IPS-18c (cell line): Measurements from ENCODE around the gene PLCXD1.
"Not testable (repeated sequence)": the region's sequence is repeated elsewhere in the genome, so short reads cannot be mapped to it uniquely, and the experiment has no call there.

Source experiments
- H3K4me3 ChIP-seq: 2 replicates; pipeline ENCODE4 v1.7.0; 2013; ENCODE audit warnings: low read depth, mild to moderate bottlenecking, low read length, moderate library complexity; ENCODE audit not compliant: insufficient read depth
- H3K9me3 ChIP-seq: one replicate; pipeline ENCODE4 v1.6.1; 2013; ENCODE audit warnings: mild to moderate bottlenecking, low read length, moderate library complexity; ENCODE audit not compliant: control insufficient read depth, insufficient read depth

PLCXD1 gene

DNA sequence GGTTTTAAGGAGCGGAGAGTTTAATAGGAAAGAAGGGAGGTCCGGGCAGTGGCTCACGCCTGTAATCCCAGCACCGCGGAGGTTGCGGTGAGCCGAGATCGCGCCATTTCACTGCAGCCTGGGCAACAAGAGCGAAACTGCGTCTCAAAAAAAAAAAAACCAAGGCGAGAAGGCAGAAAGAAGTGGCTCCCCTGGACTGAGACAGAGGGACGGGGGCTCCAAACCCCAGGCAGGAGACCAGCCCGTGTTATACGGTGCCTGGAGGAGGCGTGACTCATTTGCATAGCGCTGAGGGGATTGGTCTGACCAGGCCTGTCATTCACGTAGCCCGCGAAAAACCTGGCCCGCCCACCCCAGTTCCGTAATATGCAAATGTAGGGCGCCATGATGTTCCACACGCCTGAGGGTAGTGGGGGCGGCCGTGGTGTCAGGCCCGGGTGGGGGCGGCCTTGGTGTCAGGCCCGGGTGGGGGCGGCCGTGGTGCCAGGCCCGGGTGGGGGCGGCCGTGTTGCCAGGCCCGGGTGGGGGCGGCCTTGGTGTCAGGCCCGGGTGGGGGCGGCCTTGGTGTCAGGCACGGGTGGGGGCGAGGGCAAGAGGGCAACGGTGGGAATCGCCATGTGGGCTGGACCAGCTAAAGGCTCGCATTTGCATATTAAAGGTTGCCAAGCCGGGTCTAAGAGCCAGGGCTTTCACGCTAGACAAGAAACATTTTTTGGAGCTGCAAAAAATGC, 2.1 kb downstream of the PLCXD1 start:
- Histone ChIP-seq H3K4me3 (peak overlapping the region; percentile 40; the same call in 1 of the 2 replicates), H3K9me3 (no peaks in the 10 kb centered on the region)

DNA sequence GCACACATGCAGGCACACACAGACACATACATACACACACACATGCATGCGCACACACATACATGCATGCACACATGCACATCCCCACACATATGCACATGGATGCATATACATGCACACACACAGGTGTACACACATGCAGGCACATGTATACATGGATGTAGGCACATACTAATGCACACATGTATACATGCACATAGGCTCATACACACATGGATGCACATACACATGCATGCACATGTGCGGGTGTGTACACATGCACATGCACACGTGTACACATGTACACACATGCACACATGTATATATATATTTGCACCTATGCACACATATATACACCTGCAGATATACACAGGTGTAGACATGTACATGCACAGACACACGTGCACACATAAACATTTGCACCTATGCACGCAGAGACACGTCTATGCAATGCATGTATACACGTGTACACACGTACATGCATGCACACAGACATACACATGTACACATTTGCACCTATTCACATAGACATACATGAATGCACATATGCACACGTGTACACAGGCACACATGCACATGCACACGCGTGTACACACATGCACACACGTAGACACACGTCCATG, 4.0 kb downstream of the PLCXD1 start:
- Histone ChIP-seq H3K9me3 (no peaks in the 10 kb centered on the region), H3K4me3 (no peak overlapping the region)

DNA sequence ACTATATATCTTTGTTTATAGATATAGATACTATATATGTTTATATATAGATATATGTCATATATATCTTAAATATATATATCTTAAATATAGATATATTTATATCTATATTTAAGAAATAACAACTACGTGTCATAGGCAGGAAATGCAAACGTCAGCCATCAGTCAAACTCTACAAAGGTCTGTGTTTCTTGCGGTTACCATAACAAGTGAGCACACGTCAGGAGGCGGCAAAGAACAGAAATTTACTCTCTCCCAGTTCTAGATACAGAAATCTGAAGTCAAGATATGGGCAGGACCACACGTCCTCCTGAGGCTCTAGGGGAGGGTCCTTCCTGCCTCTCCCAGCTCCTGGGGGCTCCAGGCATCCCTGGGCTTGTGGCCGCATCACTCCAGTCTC, 6.5 kb downstream of the PLCXD1 start:
- Histone ChIP-seq H3K4me3 (no peak overlapping the region), H3K9me3 (no peaks in the 10 kb centered on the region)

GRCh38 chrX:288561-288991, 7.4 kb downstream of the PLCXD1 start:
- H3K4me3 ChIP-seq = no peak overlapping the region
- H3K9me3 ChIP-seq = no peaks in the 10 kb centered on the region

- no peaks in the 10 kb centered on the region for H3K9me3 ChIP-seq
- no peak overlapping the region for H3K4me3 ChIP-seq
Measured at GRCh38 chrX:290476-291166, 9.4 kb downstream of the PLCXD1 start.

GRCh38 chrX:291411-291901, 10.3 kb downstream of the PLCXD1 start:
- no peak overlapping the region for H3K4me3 ChIP-seq
- H3K9me3 ChIP-seq = no peaks in the 10 kb centered on the region

DNA sequence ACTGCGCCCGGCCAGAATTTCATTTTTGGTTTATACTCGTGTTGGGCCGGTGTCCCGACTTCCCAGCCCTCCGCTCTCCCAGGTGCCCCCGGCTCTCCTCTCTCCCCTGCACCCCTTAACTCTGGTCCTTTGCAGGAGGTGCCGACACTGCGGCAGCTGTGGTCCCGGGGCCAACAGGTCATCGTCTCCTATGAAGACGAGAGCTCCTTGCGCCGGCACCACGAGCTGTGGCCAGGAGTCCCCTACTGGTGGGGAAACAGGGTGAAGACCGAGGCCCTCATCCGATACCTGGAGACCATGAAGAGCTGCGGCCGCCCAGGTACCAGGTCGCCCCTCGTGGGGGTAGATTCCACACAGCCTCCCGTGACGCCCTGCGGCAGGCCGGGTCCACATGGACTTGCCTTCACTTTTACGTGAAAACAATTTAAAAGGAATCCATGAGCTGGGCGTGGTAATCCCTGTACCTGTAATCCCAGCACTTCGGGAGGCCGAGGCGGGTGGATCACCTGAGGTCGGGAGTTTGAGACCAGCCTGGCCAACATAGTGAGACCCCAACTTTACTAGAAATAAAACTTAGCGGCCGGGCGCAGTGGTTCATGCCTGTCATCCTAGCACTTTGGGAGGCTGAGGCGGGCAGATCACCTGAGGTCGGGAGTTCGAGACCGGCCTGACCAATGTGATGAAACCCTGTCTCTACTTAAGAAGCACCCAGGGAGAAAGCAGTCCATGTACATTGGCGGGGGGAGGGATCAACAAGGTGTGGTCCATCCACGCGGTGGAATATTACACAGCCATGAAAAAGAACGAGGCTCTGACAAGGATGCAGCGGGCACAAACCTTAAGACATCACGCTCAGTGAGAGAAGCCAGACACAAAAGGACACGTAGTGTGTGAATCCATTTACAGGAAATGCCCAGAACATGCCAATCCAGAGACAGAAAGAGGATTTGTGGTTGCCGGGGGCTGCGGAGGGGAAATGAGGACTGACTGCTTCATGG, 12.0 kb downstream of the PLCXD1 start:
- Histone ChIP-seq H3K9me3 (no peaks in the 10 kb centered on the region), H3K4me3 (no peak overlapping the region)

GRCh38 chrX:295136-295535, 14.0 kb downstream of the PLCXD1 start:
- no peaks in the 10 kb centered on the region for H3K9me3 ChIP-seq

GRCh38 chrX:298993-299392, 17.8 kb downstream of the PLCXD1 start:
- H3K9me3 ChIP-seq = no peaks in the 10 kb centered on the region
- no peak overlapping the region for H3K4me3 ChIP-seq

More at GRCh38 chrX:295136-295535, 14.0 kb downstream of the PLCXD1 start:
- H3K4me3 ChIP-seq = no peak overlapping the region

DNA sequence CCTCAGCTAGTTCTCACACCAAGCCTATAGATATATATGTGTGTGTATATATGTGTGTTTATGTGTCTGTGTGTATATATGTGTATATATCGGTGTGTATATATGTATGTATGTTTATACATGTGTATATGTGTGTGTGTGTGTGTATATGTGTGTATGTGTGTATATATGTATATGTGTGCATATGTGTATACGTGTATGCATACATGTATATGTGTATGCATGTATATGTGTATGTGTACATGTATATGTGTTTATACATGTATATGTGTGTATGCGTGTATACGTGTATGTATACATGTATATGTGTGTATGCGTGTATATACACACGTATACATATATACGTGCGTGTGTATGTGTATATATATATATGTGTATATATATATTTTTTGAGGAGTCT, 19.2 kb downstream of the PLCXD1 start:
- Histone ChIP-seq H3K4me3 (no peak overlapping the region), H3K9me3 (no peaks in the 10 kb centered on the region)

GRCh38 chrX:302975-303374, 21.8 kb downstream of the PLCXD1 start:
- H3K9me3 ChIP-seq = no peaks in the 10 kb centered on the region
- H3K4me3 ChIP-seq = no peak overlapping the region

GRCh38 chrX:305781-306613, 24.8 kb downstream of the PLCXD1 start:
- not testable (repeated sequence) for H3K9me3 ChIP-seq, H3K4me3 ChIP-seq

- not testable (repeated sequence) for H3K9me3 ChIP-seq, H3K4me3 ChIP-seq
Measured at GRCh38 chrX:306614-307251, 25.6 kb downstream of the PLCXD1 start.

DNA sequence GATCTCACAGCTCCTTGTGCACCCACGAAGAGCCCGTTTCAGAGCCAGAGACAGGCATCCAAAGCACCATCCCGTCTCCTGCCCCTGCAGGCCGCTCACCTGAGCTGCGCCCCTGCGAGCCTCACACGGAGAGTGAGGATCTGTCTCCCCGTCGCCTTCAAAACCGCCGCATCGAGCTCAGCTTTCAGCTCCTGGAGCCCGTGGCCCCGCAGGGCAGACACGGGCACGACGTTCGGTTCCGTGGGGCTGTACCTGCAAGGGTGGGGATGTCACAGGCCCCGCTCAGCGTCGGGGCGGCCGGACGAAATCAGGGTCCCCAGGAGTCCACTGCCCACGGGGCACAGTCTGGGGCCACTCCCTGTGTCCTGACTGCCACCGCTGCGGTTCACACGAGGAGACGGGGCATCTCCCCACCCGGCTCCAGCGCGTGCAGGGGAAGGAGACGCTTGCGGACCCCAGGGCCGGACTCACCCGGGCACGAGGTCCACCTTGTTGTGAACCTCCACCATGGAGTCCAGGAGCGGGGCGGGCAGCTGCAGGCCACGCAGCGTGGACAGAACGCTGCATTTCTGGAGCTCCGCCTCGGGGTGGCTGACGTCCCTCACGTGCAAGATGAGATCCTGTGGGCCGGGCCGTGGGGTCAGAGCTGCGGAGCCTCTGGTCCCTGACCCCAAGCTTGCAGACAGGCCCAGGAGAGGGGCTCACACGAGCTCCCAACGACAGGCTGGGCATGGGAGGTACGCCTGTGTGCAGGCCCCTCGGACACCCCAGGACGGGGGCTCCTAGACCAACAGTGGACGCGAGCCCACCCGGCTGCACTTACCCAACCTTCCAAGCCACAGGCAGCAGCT, 26.3 kb downstream of the PLCXD1 start:
- no peaks in the 10 kb centered on the region for H3K9me3 ChIP-seq
- no peak overlapping the region for H3K4me3 ChIP-seq

GRCh38 chrX:308821-309520, 27.8 kb downstream of the PLCXD1 start:
- H3K4me3 ChIP-seq = no peak overlapping the region

More at GRCh38 chrX:308821-309520, 27.8 kb downstream of the PLCXD1 start:
- H3K9me3 ChIP-seq = no peaks in the 10 kb centered on the region
